Astrocyte (in vitro differentiated cells and primary cell): ENCODE measurements around the gene DROSHA. TPM values are rescaled to one million over a fixed set of nuclear protein-coding genes. Genes with fewer than 3 reads are reported as not detected.

Experiments
- DNase-seq: peaks from one replicate; pipeline ENCODE4 v3.0.0-alpha.2; 2010; ENCODE audit warnings: low read depth
- FAIRE-seq: peaks from 2 replicates; lab custom pipeline; 2011; peaks lifted over from hg19 to GRCh38; lab: Jason Lieb, UNC
- H2AFZ ChIP-seq: 2 replicates; pipeline ENCODE4 v1.6.0; 2012; ENCODE audit warnings: low read depth, low read length, inconsistent platforms
- H3K27ac ChIP-seq: 2 replicates; pipeline ENCODE4 v1.5.1; 2011; ENCODE audit warnings: low read depth, low read length, inconsistent platforms
- H3K27me3 ChIP-seq: 2 replicates; pipeline ENCODE4 v1.6.0; 2011; ENCODE audit warnings: low read length, inconsistent platforms; ENCODE audit not compliant: insufficient read depth
- H3K36me3 ChIP-seq: 2 replicates; pipeline ENCODE4 v1.5.1; 2011; ENCODE audit warnings: low read length, inconsistent platforms; ENCODE audit not compliant: insufficient read depth
- H3K4me1 ChIP-seq: 2 replicates; pipeline ENCODE4 v1.5.1; 2011; ENCODE audit warnings: low read length, inconsistent platforms; ENCODE audit not compliant: insufficient read depth
- H3K4me2 ChIP-seq: 2 replicates; pipeline ENCODE4 v1.6.0; 2012; ENCODE audit warnings: low read length, inconsistent platforms
- H3K4me3 ChIP-seq: 2 replicates; pipeline ENCODE4 v1.5.1; 2011; ENCODE audit warnings: low read depth, mild to moderate bottlenecking, low read length, inconsistent platforms; ENCODE audit not compliant: insufficient read depth
- H3K79me2 ChIP-seq: 2 replicates; pipeline ENCODE4 v1.6.0; 2012; ENCODE audit warnings: mild to moderate bottlenecking, low read length, inconsistent platforms; ENCODE audit not compliant: insufficient read depth
- H3K9ac ChIP-seq: 2 replicates; pipeline ENCODE4 v1.6.0; 2012; ENCODE audit warnings: mild to moderate bottlenecking, low read length, inconsistent platforms
- H3K9me3 ChIP-seq: 2 replicates; pipeline ENCODE4 v1.5.1; 2012; ENCODE audit warnings: low read depth, mild to moderate bottlenecking, low read length, inconsistent platforms; ENCODE audit not compliant: insufficient read depth
- H4K20me1 ChIP-seq: 2 replicates; pipeline ENCODE4 v1.6.0; 2012; ENCODE audit warnings: low read length, inconsistent platforms; ENCODE audit not compliant: insufficient read depth
- H3K27ac Mint-ChIP-seq: one replicate; pipeline ENCODE4 v1.8.0; 2021; ENCODE audit warnings: mild to moderate bottlenecking, mixed read lengths; ENCODE audit not compliant: unreplicated experiment
- H3K27me3 Mint-ChIP-seq: one replicate; pipeline ENCODE4 v1.8.0; 2021; ENCODE audit warnings: low read depth, mixed read lengths; ENCODE audit not compliant: unreplicated experiment
- H3K36me3 Mint-ChIP-seq: one replicate; pipeline ENCODE4 v1.8.0; 2021; ENCODE audit warnings: low read depth, mixed read lengths; ENCODE audit not compliant: unreplicated experiment
- H3K4me1 Mint-ChIP-seq: one replicate; pipeline ENCODE4 v1.8.0; 2021; ENCODE audit warnings: low read depth, mixed read lengths; ENCODE audit not compliant: unreplicated experiment
- H3K4me3 Mint-ChIP-seq: one replicate; pipeline ENCODE4 v1.8.0; 2021; ENCODE audit warnings: mild to moderate bottlenecking, moderate library complexity, mixed read lengths; ENCODE audit not compliant: unreplicated experiment
- H3K9me3 Mint-ChIP-seq: one replicate; pipeline ENCODE4 v1.8.0; 2021; ENCODE audit warnings: mild to moderate bottlenecking, mixed read lengths; ENCODE audit not compliant: unreplicated experiment
- CTCF ChIP-seq: IDR thresholded peaks from 2 replicates; pipeline ENCODE4 v1.5.1; 2011; ENCODE audit warnings: low read depth, mild to moderate bottlenecking, inconsistent platforms, low read length, moderate library complexity; ENCODE audit not compliant: insufficient read depth
- EZH2 ChIP-seq: IDR thresholded peaks from 2 replicates; pipeline ENCODE4 v1.6.1; 2012; ENCODE audit warnings: mild to moderate bottlenecking, low read length, inconsistent platforms; ENCODE audit not compliant: insufficient read depth
- total RNA-seq: library from RNA; stranded (reverse); gene quantifications from 2 replicates; pipeline ENCODE4 v1.2.1, GENCODE V29; 2021

DROSHA gene
- total RNA-seq, 1 donor from 2014 or later: 50.6 TPM

GRCh38 chr5:31434898-31435297 lies 97.0 kb downstream of the DROSHA start:
- Histone ChIP-seq H3K4me2 (no peak overlapping the region), H3K9me3 (no peaks in the 10 kb centered on the region), H2AFZ (no peak overlapping the region), H3K27me3 (no peaks in the 10 kb centered on the region), H3K4me3 (no peak overlapping the region), H3K36me3 (peaks cover 19% of the 10 kb centered on the region), H3K4me1 (no peaks in the 10 kb centered on the region), H3K27ac (no peak overlapping the region), H3K79me2 (no peaks in the 10 kb centered on the region), H3K9ac (no peak overlapping the region), H4K20me1 (no peaks in the 10 kb centered on the region)
- H3K36me3 Mint-ChIP-seq: peaks cover 19% of the 10 kb centered on the region
- DNase-seq (no peak), FAIRE-seq (no peak)
- no peaks in the 10 kb centered on the region for H3K9me3 Mint-ChIP-seq
- peaks cover 2% of the 10 kb centered on the region for H3K4me1 Mint-ChIP-seq
- H3K27me3 Mint-ChIP-seq: no peaks in the 10 kb centered on the region
- no peak overlapping the region for H3K27ac Mint-ChIP-seq
- TF ChIP-seq EZH2 (no peak), CTCF (no peak)
- H3K4me3 Mint-ChIP-seq: no peak overlapping the region

DNA sequence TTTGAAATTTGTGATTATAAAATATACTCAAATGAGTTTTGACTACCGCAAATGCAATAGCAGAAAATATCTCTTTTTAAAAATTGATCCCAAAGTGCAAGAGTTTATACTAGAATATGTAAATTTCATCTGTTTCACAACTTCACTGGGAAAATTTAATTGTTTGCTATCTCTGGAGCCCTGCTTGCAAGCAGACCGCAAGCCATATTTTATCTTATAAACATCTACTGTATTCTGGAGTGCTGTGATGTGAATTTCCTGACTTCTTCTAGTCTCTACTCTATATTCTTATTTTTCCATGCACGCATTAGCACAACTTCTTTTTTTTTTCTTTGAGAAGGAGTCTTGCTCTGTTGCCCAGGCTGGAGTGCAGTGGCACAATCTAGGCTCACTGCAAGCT lies 98.7 kb downstream of the DROSHA start:
- Histone ChIP-seq H3K27ac (no peak overlapping the region), H3K9ac (no peak overlapping the region), H3K4me3 (no peak overlapping the region), H3K79me2 (no peaks in the 10 kb centered on the region), H2AFZ (no peak overlapping the region), H3K9me3 (no peaks in the 10 kb centered on the region), H4K20me1 (no peaks in the 10 kb centered on the region), H3K4me1 (no peaks in the 10 kb centered on the region), H3K36me3 (peaks cover 19% of the 10 kb centered on the region), H3K27me3 (no peaks in the 10 kb centered on the region), H3K4me2 (no peak overlapping the region)
- Mint-ChIP-seq H3K27me3 (no peaks in the 10 kb centered on the region), H3K9me3 (no peaks in the 10 kb centered on the region), H3K4me3 (no peak overlapping the region), H3K36me3 (peaks cover 14% of the 10 kb centered on the region), H3K4me1 (peaks cover 2% of the 10 kb centered on the region), H3K27ac (no peak overlapping the region)
- TF ChIP-seq CTCF: no peak
- no peak for TF ChIP-seq EZH2
- FAIRE-seq (no peak), DNase-seq (no peak)

DNA sequence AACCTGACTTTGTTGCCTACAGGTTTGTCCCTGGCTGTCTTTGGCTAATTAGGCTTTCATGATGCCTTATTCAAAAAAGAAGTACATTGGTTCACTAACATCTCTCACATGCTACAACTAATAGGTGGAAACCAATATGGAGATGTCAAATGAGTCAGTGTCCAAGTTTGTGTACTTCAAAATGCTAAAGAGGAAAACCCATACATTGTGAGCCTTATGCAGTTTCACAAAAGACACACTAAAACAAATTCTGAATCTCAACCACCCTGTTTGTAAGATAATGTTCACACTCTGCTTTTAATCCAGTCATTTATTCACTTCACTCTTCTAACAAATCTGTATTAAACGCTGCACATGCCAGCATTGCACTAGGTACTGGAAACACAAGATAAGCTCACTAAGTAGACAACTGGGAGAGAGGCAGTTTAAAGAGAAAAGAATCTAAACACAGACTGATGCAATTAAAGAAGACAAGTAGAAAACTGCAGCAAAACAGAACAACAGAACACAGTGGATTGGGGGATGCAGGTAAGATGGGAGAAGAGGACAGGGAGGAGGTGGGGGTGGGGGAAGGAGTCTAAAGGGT lies 104.1 kb downstream of the DROSHA start:
- no peak overlapping the region for H3K4me2 ChIP-seq
- H2AFZ ChIP-seq: no peak overlapping the region
- no peaks in the 10 kb centered on the region for H4K20me1 ChIP-seq
- peaks cover 7% of the 10 kb centered on the region for H3K36me3 Mint-ChIP-seq
- no peak overlapping the region for H3K27ac Mint-ChIP-seq
- H3K4me3 Mint-ChIP-seq: no peak overlapping the region
- DNase-seq (no peak), FAIRE-seq (no peak)
- no peaks in the 10 kb centered on the region for H3K9me3 ChIP-seq
- H3K27me3 ChIP-seq: no peaks in the 10 kb centered on the region
- no peak overlapping the region for H3K9ac ChIP-seq
- H3K36me3 ChIP-seq: peaks cover 5% of the 10 kb centered on the region
- peaks cover 6% of the 10 kb centered on the region for H3K4me1 Mint-ChIP-seq
- no peak overlapping the region for H3K27ac ChIP-seq
- no peak overlapping the region for H3K4me3 ChIP-seq
- no peaks in the 10 kb centered on the region for H3K27me3 Mint-ChIP-seq
- H3K9me3 Mint-ChIP-seq: no peaks in the 10 kb centered on the region
- H3K4me1 ChIP-seq: no peaks in the 10 kb centered on the region
- TF ChIP-seq EZH2: no peak
- no peaks in the 10 kb centered on the region for H3K79me2 ChIP-seq
